IgD-negative memory B cell (primary cell): ENCODE measurements around the gene SND1. TPM values are rescaled to one million over a fixed set of nuclear protein-coding genes. Genes with fewer than 3 reads are reported as not detected.
"Not testable (repeated sequence)": the region's sequence is repeated elsewhere in the genome, so short reads cannot be mapped to it uniquely, and the experiment has no call there.

Source experiments
- H3K27ac Mint-ChIP-seq, 3 donors: one replicate each; pipeline ENCODE4 v1.8.0; 2020 to 2022; ENCODE audit warnings: mild to moderate bottlenecking in 3 of 3, mixed read lengths in 3 of 3, moderate library complexity in 1 of 3
- H3K27me3 Mint-ChIP-seq: one replicate; pipeline ENCODE4 v1.8.0; 2021; ENCODE audit warnings: mixed read lengths
- H3K36me3 Mint-ChIP-seq: one replicate; pipeline ENCODE4 v1.8.0; 2020; ENCODE audit warnings: mild to moderate bottlenecking, mixed read lengths
- H3K4me1 Mint-ChIP-seq, 3 donors: one replicate each; pipeline ENCODE4 v1.8.0; 2020 to 2022; ENCODE audit warnings: mixed read lengths in 3 of 3, mild to moderate bottlenecking in 1 of 3
- H3K4me3 Mint-ChIP-seq, 4 donors: one replicate each; pipeline ENCODE4 v1.8.0; 2020 to 2022; ENCODE audit warnings: mild to moderate bottlenecking in 4 of 4, mixed read lengths in 4 of 4, moderate library complexity in 3 of 4
- H3K9me3 Mint-ChIP-seq, 3 donors: one replicate each; pipeline ENCODE4 v1.8.0; 2020 to 2021; ENCODE audit warnings: mixed read lengths in 3 of 3, mild to moderate bottlenecking in 1 of 3
- polyA plus RNA-seq: library from polyadenylated mRNA; unstranded; fragments of 300-500 nt; fragmentation: Illumina TruSeq; gene quantifications from one replicate; pipeline ENCODE4 v1.2.3, GENCODE V29; 2021

The SND1 gene
- polyA plus RNA-seq, 1 donor from 2014 or later, result 138 TPM

- H3K36me3 Mint-ChIP-seq, H3K27ac Mint-ChIP-seq, H3K9me3 Mint-ChIP-seq, H3K27me3 Mint-ChIP-seq, H3K4me3 Mint-ChIP-seq: not testable (repeated sequence)
- H3K4me1 Mint-ChIP-seq, result peaks cover 40 to 63% (median 60%) of the 10 kb centered on the region in 3 donors
Measured at GRCh38 chr7:127902753-127903152, 250.8 kb downstream of the SND1 start.

GRCh38 chr7:127903892-127904669 is 252.1 kb downstream of the SND1 start:
- Mint-ChIP-seq H3K36me3 (peaks cover 12% of the 10 kb centered on the region), H3K27ac (peak overlapping the region in 2 of 3 donors; percentile 33 to 40), H3K9me3 (no peaks in the 10 kb centered on the region), H3K27me3 (no peaks in the 10 kb centered on the region), H3K4me1 (peaks cover 49 to 71% (median 67%) of the 10 kb centered on the region in 3 donors), H3K4me3 (peak overlapping the region in 2 of 4 donors; percentile 14 to 88)

GRCh38 chr7:127904670-127904985 is 252.6 kb downstream of the SND1 start:
- Mint-ChIP-seq H3K4me3 (peak overlapping the region in 2 of 4 donors; percentile 14 to 88), H3K9me3 (no peaks in the 10 kb centered on the region), H3K27me3 (no peaks in the 10 kb centered on the region), H3K36me3 (peaks cover 12% of the 10 kb centered on the region), H3K27ac (peak overlapping the region in 2 of 3 donors; percentile 33 to 40), H3K4me1 (peaks cover 50 to 67% (median 63%) of the 10 kb centered on the region in 3 donors)

- H3K9me3 Mint-ChIP-seq, result no peaks in the 10 kb centered on the region
- H3K4me1 Mint-ChIP-seq, result peaks cover 48 to 63% (median 59%) of the 10 kb centered on the region in 3 donors
- H3K36me3 Mint-ChIP-seq, result peaks cover 12% of the 10 kb centered on the region
- H3K27me3 Mint-ChIP-seq, result no peaks in the 10 kb centered on the region
- H3K27ac Mint-ChIP-seq, result no peak overlapping the region
- peak overlapping the region in 1 of 4 donors; percentile 88 for H3K4me3 Mint-ChIP-seq
Measured at GRCh38 chr7:127905021-127905420, 253.0 kb downstream of the SND1 start.

GRCh38 chr7:127905491-127906330 is 253.7 kb downstream of the SND1 start:
- Mint-ChIP-seq H3K4me3 (no peak overlapping the region), H3K27me3 (no peaks in the 10 kb centered on the region), H3K9me3 (no peaks in the 10 kb centered on the region), H3K27ac (no peak overlapping the region), H3K4me1 (peaks cover 46 to 61% (median 59%) of the 10 kb centered on the region in 3 donors), H3K36me3 (peaks cover 16% of the 10 kb centered on the region)

- H3K27ac Mint-ChIP-seq, result no peak overlapping the region
- no peak overlapping the region for H3K4me3 Mint-ChIP-seq
- H3K4me1 Mint-ChIP-seq, result peaks cover 40 to 57% (median 57%) of the 10 kb centered on the region in 3 donors
- no peaks in the 10 kb centered on the region for H3K27me3 Mint-ChIP-seq
- H3K9me3 Mint-ChIP-seq, result no peaks in the 10 kb centered on the region
- H3K36me3 Mint-ChIP-seq, result peaks cover 14% of the 10 kb centered on the region
Measured at GRCh38 chr7:127907110-127908040, 255.4 kb downstream of the SND1 start.

GRCh38 chr7:127908430-127909258 is 256.6 kb downstream of the SND1 start:
- Mint-ChIP-seq H3K36me3 (peaks cover 14% of the 10 kb centered on the region), H3K4me1 (peaks cover 42 to 69% (median 64%) of the 10 kb centered on the region in 3 donors), H3K4me3 (no peak overlapping the region), H3K27me3 (no peaks in the 10 kb centered on the region), H3K9me3 (no peaks in the 10 kb centered on the region), H3K27ac (no peak overlapping the region)

- Mint-ChIP-seq H3K27ac (no peak overlapping the region), H3K27me3 (no peaks in the 10 kb centered on the region), H3K4me1 (peaks cover 33 to 61% (median 58%) of the 10 kb centered on the region in 3 donors), H3K36me3 (peaks cover 14% of the 10 kb centered on the region), H3K9me3 (no peaks in the 10 kb centered on the region), H3K4me3 (no peak overlapping the region)
Measured at GRCh38 chr7:127909424-127910152, 257.6 kb downstream of the SND1 start.

- no peaks in the 10 kb centered on the region for H3K27me3 Mint-ChIP-seq
- peaks cover 10% of the 10 kb centered on the region for H3K36me3 Mint-ChIP-seq
- peaks cover 31 to 52% (median 51%) of the 10 kb centered on the region in 3 donors for H3K4me1 Mint-ChIP-seq
- H3K9me3 Mint-ChIP-seq, result no peaks in the 10 kb centered on the region
- peak overlapping the region in 2 of 3 donors; percentile 55 to 79 for H3K27ac Mint-ChIP-seq
- no peak overlapping the region for H3K4me3 Mint-ChIP-seq
Measured at GRCh38 chr7:127910670-127911069, 258.7 kb downstream of the SND1 start.

- peak overlapping the region; percentile 37 to 92 (median 70) for H3K27ac Mint-ChIP-seq
- H3K27me3 Mint-ChIP-seq, result no peaks in the 10 kb centered on the region
- H3K36me3 Mint-ChIP-seq, result peaks cover 10% of the 10 kb centered on the region
- no peaks in the 10 kb centered on the region for H3K9me3 Mint-ChIP-seq
- H3K4me1 Mint-ChIP-seq, result peaks cover 31 to 45% (median 44%) of the 10 kb centered on the region in 3 donors
- peak overlapping the region in 3 of 4 donors; percentile 7 to 87 (median 71) for H3K4me3 Mint-ChIP-seq
Measured at GRCh38 chr7:127911968-127912511, 260.0 kb downstream of the SND1 start.

- Mint-ChIP-seq H3K36me3 (peaks cover 10% of the 10 kb centered on the region), H3K4me1 (peaks cover 26 to 39% (median 38%) of the 10 kb centered on the region in 3 donors), H3K9me3 (no peaks in the 10 kb centered on the region), H3K27me3 (no peaks in the 10 kb centered on the region), H3K27ac (peak overlapping the region; percentile 27 to 70 (median 37)), H3K4me3 (peak overlapping the region in 3 of 4 donors; percentile 2 to 39 (median 13))
Measured at GRCh38 chr7:127912901-127913300, 260.9 kb downstream of the SND1 start.

GRCh38 chr7:127913686-127914085 is 261.7 kb downstream of the SND1 start:
- Mint-ChIP-seq H3K27ac (no peak overlapping the region), H3K36me3 (peaks cover 7% of the 10 kb centered on the region), H3K9me3 (no peaks in the 10 kb centered on the region), H3K4me3 (peak overlapping the region in 1 of 4 donors; percentile 2), H3K4me1 (peaks cover 23 to 37% (median 36%) of the 10 kb centered on the region in 3 donors), H3K27me3 (no peaks in the 10 kb centered on the region)

GRCh38 chr7:127914693-127915092 is 262.7 kb downstream of the SND1 start:
- Mint-ChIP-seq H3K4me1 (peaks cover 17 to 34% (median 32%) of the 10 kb centered on the region in 3 donors), H3K36me3 (peaks cover 4% of the 10 kb centered on the region), H3K4me3 (no peak overlapping the region)

More at GRCh38 chr7:127914693-127915092, 262.7 kb downstream of the SND1 start:
- H3K27me3 Mint-ChIP-seq, result no peaks in the 10 kb centered on the region
- no peak overlapping the region for H3K27ac Mint-ChIP-seq
- H3K9me3 Mint-ChIP-seq, result no peaks in the 10 kb centered on the region
